Measurements from ENCODE around the gene FNDC3B.

- no peak for TF ChIP-seq RCOR1 (IDR thresholded peaks at IDR 0.05; ENCODE audit: borderline replicate concordance in 1 of 2, low read depth in 2 of 2, low read length in 2 of 2)
- TF ChIP-seq MAX (CRISPR knock-in tag; IDR thresholded peaks at IDR 0.05) = no peak
- no peak for TF ChIP-seq CTCF (IDR thresholded peaks at IDR 0.05 in 2 of 3, conservative IDR thresholded peaks at IDR 0.05 in 1 of 3; ENCODE audit: insufficient read depth in 2 of 3, low read depth in 1 of 3, low read length in 3 of 3)
- no peak for TF ChIP-seq TCF7 (IDR thresholded peaks at IDR 0.05; ENCODE audit: borderline replicate concordance)
- no peak for TF ChIP-seq PREB (CRISPR knock-in tag; IDR thresholded peaks at IDR 0.05)
- no peak for TF ChIP-seq MYC (IDR thresholded peaks at IDR 0.05; ENCODE audit: low read depth, low read length)
- TF ChIP-seq MYC (CRISPR knock-in tag; IDR thresholded peaks at IDR 0.05; ENCODE audit: borderline replicate concordance, low read depth) = no peak
- no peak for TF ChIP-seq MAFF (IDR thresholded peaks at IDR 0.05; ENCODE audit: low read length)
- TF ChIP-seq EP300 (IDR thresholded peaks at IDR 0.05; ENCODE audit: low read length) = no peak
- no peak for TF ChIP-seq NFRKB (IDR thresholded peaks at IDR 0.05; ENCODE audit: low read depth)
Observed at GRCh38 chr3:172342097-172342659, 302.8 kb downstream of the FNDC3B start.
